Measurements from ENCODE around the gene ATP13A4. TPM values are rescaled to one million over a fixed set of nuclear protein-coding genes. Genes with fewer than 3 reads are reported as not detected.

The ATP13A4 gene
- total RNA-seq, 2 experiments from 2014 or later, result 0.98 to 1.6 TPM

- TF ChIP-seq CTCF (IDR thresholded peaks at IDR 0.05), result no peak
- Mint-ChIP-seq H3K9me3 (no peaks in the 10 kb centered on the region), H3K27ac (no peak overlapping the region), H3K4me1 (ENCODE audit: low read depth) (no peaks in the 10 kb centered on the region), H3K4me3 (no peak overlapping the region), H3K27me3 (no peaks in the 10 kb centered on the region), H3K36me3 (ENCODE audit: low read depth) (no peaks in the 10 kb centered on the region)
- ATAC-seq (ENCODE audit: poor library complexity), result no peak
- Histone ChIP-seq H3K9me3 (ENCODE audit: control insufficient read depth in 1 of 2, insufficient read depth in 1 of 2, low read length in 2 of 2) (no peaks in the 10 kb centered on the region), H3K4me1 (ENCODE audit: insufficient read depth, low read length) (no peaks in the 10 kb centered on the region), H3K27me3 (ENCODE audit: control insufficient read depth in 1 of 2, insufficient read depth in 2 of 2, low read length in 2 of 2) (no peaks in the 10 kb centered on the region), H3K4me3 (ENCODE audit: low read length) (no peak overlapping the region), H3K36me3 (ENCODE audit: insufficient read depth, low read length) (no peaks in the 10 kb centered on the region), H3K27ac (ENCODE audit: low read depth in 1 of 2, low read length in 2 of 2) (no peak overlapping the region)
- no peak for DNase-seq
- ChIA-PET CTCF (no interaction called here), POLR2A (no interaction called here)
- intact Hi-C loops (cut with DNase I, micrococcal nuclease), result loop anchor here (5.0 to 10.0 kb wide), 3 partner anchors 757 to 1107 kb away; no protein-coding TSS in a partner anchor
Measured at GRCh38 chr3:193574488-193575070, 19.9 kb upstream of the ATP13A4 start.

- no peak for DNase-seq
- no peaks in the 10 kb centered on the region for H3K27me3 ChIP-seq (ENCODE audit: control insufficient read depth in 1 of 2, insufficient read depth in 2 of 2, low read length in 2 of 2)
- H3K4me3 ChIP-seq (ENCODE audit: low read length), result no peak overlapping the region
- Mint-ChIP-seq H3K4me1 (ENCODE audit: low read depth) (no peaks in the 10 kb centered on the region), H3K36me3 (ENCODE audit: low read depth) (no peaks in the 10 kb centered on the region), H3K27ac (no peak overlapping the region), H3K27me3 (no peaks in the 10 kb centered on the region), H3K9me3 (no peaks in the 10 kb centered on the region), H3K4me3 (no peak overlapping the region)
- TF ChIP-seq CTCF (IDR thresholded peaks at IDR 0.05), result no peak
- no peak for ATAC-seq (ENCODE audit: poor library complexity)
- H3K9me3 ChIP-seq (ENCODE audit: control insufficient read depth in 1 of 2, insufficient read depth in 1 of 2, low read length in 2 of 2), result no peaks in the 10 kb centered on the region
- H3K4me1 ChIP-seq (ENCODE audit: insufficient read depth, low read length), result no peaks in the 10 kb centered on the region
- no peaks in the 10 kb centered on the region for H3K36me3 ChIP-seq (ENCODE audit: insufficient read depth, low read length)
- ChIA-PET CTCF (interaction anchor here (1.0 to 1.2 kb wide), 2 partner anchors 17 to 30 kb away, joined by 3 to 4 read pairs; no protein-coding TSS in a partner anchor), POLR2A (no interaction called here)
- H3K27ac ChIP-seq (ENCODE audit: low read depth in 1 of 2, low read length in 2 of 2), result no peak overlapping the region
- intact Hi-C loops (cut with DNase I, micrococcal nuclease), result loop anchor here (2.0 to 10.0 kb wide), 5 partner anchors 113 to 1107 kb away; no protein-coding TSS in a partner anchor
Measured at GRCh38 chr3:193573403-193574191, 18.9 kb upstream of the ATP13A4 start.

GRCh38 chr3:193572426-193572908, 17.8 kb upstream of the ATP13A4 start:
- Histone ChIP-seq H3K4me3 (ENCODE audit: low read length) (no peak overlapping the region), H3K4me1 (ENCODE audit: insufficient read depth, low read length) (no peaks in the 10 kb centered on the region), H3K36me3 (ENCODE audit: insufficient read depth, low read length) (no peaks in the 10 kb centered on the region), H3K27me3 (ENCODE audit: control insufficient read depth in 1 of 2, insufficient read depth in 2 of 2, low read length in 2 of 2) (no peaks in the 10 kb centered on the region), H3K27ac (ENCODE audit: low read depth in 1 of 2, low read length in 2 of 2) (no peak overlapping the region), H3K9me3 (ENCODE audit: control insufficient read depth in 1 of 2, insufficient read depth in 1 of 2, low read length in 2 of 2) (no peaks in the 10 kb centered on the region)
- H3K27ac Mint-ChIP-seq, result no peak overlapping the region
- POLR2A ChIA-PET, result no interaction called here
- DNase-seq (peak; percentile 6 to 63 (median 28)), ATAC-seq (ENCODE audit: poor library complexity) (no peak)
- H3K9me3 Mint-ChIP-seq, result no peaks in the 10 kb centered on the region
- no peaks in the 10 kb centered on the region for H3K36me3 Mint-ChIP-seq (ENCODE audit: low read depth)
- no peaks in the 10 kb centered on the region for H3K4me1 Mint-ChIP-seq (ENCODE audit: low read depth)
- intact Hi-C loops (cut with DNase I, micrococcal nuclease), result loop anchor here (2.0 to 10.0 kb wide), 5 partner anchors 112 to 1106 kb away; no protein-coding TSS in a partner anchor
- H3K27me3 Mint-ChIP-seq, result no peaks in the 10 kb centered on the region
- CTCF ChIA-PET, result interaction anchor here (1.0 to 1.2 kb wide), 2 partner anchors 18 to 31 kb away, joined by 3 to 4 read pairs; no protein-coding TSS in a partner anchor
- no peak overlapping the region for H3K4me3 Mint-ChIP-seq
- peak; percentile 76 for TF ChIP-seq CTCF (IDR thresholded peaks at IDR 0.05)
